ENCODE data around the gene SIK3. TPM values are rescaled to one million over a fixed set of nuclear protein-coding genes. Genes with fewer than 3 reads are reported as not detected.
A peak's percentile ranks its signal among the peaks of the same experiment; 100 is the strongest.

SIK3 gene
- total RNA-seq, 4 donors from 2014 or later = 14.1 to 77.0 (median 40.7) TPM

DNA sequence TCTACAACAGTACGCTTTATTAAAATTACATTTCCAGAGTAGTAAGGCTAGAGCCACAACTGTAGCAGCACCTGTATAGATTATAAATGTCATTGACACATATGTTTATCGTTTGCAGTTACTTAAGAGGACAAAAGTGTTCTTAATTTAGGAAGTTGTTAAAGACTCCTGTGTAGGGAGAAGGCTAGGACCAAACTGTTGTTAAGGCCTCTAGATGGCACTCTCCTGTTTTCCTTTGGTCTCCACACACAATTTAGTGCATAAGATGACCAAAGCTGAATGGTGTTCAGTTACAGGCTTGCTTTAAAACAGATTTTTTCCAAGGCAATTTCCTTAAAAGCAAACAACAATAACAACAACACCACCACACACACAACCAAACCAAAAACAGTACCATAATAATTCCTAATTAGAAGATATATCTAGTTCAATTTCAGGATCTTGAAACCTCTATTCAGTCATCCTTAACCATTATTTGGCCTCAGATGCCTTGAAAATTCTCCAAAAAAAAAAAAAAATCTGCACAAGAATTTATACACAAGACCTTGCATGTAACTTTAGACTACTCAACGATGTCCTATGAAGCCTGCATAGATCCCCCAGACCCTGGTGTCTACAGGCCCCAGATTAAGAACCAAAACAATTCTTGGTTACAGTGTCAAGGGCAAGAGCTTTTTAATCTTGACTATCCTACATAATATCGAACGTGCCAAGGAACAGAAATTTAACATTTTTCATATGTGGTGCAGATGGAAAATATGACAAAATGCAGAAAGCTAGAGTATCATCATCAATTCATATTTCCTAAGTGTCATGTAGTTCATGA lies 218.2 kb downstream of the SIK3 start:
- H3K36me3 ChIP-seq = no peaks in the 10 kb centered on the region
- intact Hi-C loops (cut with DNase I; ENCODE audit: low total_unique reads) = loop anchor here (10.0 kb wide), 1 partner anchor 235 kb away; no protein-coding TSS in a partner anchor
- peak in 1 of 2 donors; percentile 33 for DNase-seq
- no peak overlapping the region for H3K4me3 ChIP-seq
- TF ChIP-seq, protein P1, sequence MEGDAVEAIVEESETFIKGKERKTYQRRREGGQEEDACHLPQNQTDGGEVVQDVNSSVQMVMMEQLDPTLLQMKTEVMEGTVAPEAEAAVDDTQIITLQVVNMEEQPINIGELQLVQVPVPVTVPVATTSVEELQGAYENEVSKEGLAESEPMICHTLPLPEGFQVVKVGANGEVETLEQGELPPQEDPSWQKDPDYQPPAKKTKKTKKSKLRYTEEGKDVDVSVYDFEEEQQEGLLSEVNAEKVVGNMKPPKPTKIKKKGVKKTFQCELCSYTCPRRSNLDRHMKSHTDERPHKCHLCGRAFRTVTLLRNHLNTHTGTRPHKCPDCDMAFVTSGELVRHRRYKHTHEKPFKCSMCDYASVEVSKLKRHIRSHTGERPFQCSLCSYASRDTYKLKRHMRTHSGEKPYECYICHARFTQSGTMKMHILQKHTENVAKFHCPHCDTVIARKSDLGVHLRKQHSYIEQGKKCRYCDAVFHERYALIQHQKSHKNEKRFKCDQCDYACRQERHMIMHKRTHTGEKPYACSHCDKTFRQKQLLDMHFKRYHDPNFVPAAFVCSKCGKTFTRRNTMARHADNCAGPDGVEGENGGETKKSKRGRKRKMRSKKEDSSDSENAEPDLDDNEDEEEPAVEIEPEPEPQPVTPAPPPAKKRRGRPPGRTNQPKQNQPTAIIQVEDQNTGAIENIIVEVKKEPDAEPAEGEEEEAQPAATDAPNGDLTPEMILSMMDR (IDR thresholded peaks at IDR 0.05) = peak; percentile 61 to 81 (median 74)
- no peak for TF ChIP-seq POLR2A (IDR thresholded peaks at IDR 0.05)
- H3K27me3 ChIP-seq = no peaks in the 10 kb centered on the region
- no peaks in the 10 kb centered on the region for H3K4me1 ChIP-seq
- H3K27ac ChIP-seq = no peak overlapping the region
- H3K9me3 ChIP-seq = no peaks in the 10 kb centered on the region

DNA sequence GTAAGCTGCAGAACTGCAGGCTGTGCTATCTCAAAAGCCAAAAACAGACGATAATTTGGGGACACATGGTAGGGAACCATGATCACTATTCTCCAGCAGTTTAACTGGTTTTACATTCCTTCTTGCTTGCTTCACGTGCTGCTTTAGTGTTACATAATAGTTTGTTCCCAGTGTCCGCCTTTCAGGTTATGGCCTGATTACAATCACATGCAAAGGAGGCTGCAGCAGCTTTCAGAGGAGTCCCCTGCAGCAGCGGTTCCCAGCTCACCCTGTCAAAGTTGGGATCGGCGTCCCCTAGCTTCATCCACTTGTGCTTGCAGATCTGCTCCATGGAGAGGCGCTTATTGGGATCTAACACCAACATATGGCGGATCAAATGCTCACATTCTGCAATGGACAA lies 221.6 kb downstream of the SIK3 start:
- Histone ChIP-seq H3K9me3 (no peaks in the 10 kb centered on the region), H3K27me3 (no peaks in the 10 kb centered on the region), H3K36me3 (no peaks in the 10 kb centered on the region), H3K4me3 (no peak overlapping the region), H3K27ac (no peak overlapping the region), H3K4me1 (no peaks in the 10 kb centered on the region)
- no peak for TF ChIP-seq POLR2A (IDR thresholded peaks at IDR 0.05)
- TF ChIP-seq, protein P1 (IDR thresholded peaks at IDR 0.05) = no peak
- no peak for DNase-seq
- intact Hi-C loops (cut with DNase I; ENCODE audit: low total_unique reads) = loop anchor here (10.0 kb wide), 1 partner anchor 238 kb away; no protein-coding TSS in a partner anchor

DNA sequence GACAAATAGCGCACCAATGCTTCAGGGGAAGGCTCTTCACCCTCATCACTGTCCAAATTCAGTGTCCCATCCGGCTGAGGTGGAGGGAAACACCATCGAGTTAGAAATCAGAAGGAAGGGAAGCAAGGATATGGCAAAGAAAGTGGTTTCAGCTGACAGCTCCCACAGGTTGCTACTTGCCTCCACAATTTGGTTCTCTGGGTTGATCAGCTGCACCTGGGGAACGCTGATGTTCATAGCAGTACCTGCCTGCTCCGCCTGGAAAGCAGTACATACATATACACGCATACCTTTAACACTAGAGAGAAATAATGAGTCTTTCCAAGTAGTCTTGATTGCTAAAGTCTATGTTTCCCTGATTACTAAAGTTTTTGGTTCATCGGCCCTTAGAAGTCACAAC lies 223.0 kb downstream of the SIK3 start:
- H3K4me3 ChIP-seq = no peak overlapping the region
- no peak for DNase-seq
- H3K4me1 ChIP-seq = no peaks in the 10 kb centered on the region
- intact Hi-C loops (cut with DNase I; ENCODE audit: low total_unique reads) = loop anchor here (10.0 kb wide), 1 partner anchor 240 kb away; no protein-coding TSS in a partner anchor
- H3K36me3 ChIP-seq = no peaks in the 10 kb centered on the region
- H3K27me3 ChIP-seq = no peaks in the 10 kb centered on the region
- no peaks in the 10 kb centered on the region for H3K9me3 ChIP-seq
- no peak for TF ChIP-seq POLR2A (IDR thresholded peaks at IDR 0.05)
- TF ChIP-seq, protein P1 (IDR thresholded peaks at IDR 0.05) = no peak
- no peak overlapping the region for H3K27ac ChIP-seq

DNA sequence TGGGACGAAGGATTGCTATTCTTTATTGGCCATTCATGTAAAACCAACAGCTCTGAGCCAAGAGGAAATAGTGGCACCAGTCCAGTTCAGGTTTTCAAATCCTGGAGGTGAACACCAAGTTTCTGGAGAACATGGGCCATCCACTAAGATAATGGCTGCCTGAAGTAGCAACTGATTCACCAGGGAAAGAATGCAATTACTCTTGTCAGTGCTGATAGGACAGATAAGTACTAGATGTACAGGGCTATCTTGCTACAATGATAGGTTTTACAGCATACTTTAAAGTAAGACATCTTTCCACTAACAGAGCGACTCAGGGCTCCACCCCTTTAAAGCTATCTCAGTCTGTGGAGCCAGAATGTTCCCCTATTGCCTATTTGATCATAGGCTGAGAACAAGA lies 224.0 kb downstream of the SIK3 start:
- intact Hi-C loops (cut with DNase I; ENCODE audit: low total_unique reads) = loop anchor here (10.0 kb wide), 1 partner anchor 241 kb away; no protein-coding TSS in a partner anchor
- H3K4me1 ChIP-seq = no peaks in the 10 kb centered on the region
- no peak for DNase-seq
- H3K27me3 ChIP-seq = no peaks in the 10 kb centered on the region
- no peaks in the 10 kb centered on the region for H3K36me3 ChIP-seq
- TF ChIP-seq POLR2A (IDR thresholded peaks at IDR 0.05) = no peak
- TF ChIP-seq, protein P1 (IDR thresholded peaks at IDR 0.05) = no peak
- H3K9me3 ChIP-seq = no peaks in the 10 kb centered on the region
- H3K27ac ChIP-seq = no peak overlapping the region
- H3K4me3 ChIP-seq = no peak overlapping the region

DNA sequence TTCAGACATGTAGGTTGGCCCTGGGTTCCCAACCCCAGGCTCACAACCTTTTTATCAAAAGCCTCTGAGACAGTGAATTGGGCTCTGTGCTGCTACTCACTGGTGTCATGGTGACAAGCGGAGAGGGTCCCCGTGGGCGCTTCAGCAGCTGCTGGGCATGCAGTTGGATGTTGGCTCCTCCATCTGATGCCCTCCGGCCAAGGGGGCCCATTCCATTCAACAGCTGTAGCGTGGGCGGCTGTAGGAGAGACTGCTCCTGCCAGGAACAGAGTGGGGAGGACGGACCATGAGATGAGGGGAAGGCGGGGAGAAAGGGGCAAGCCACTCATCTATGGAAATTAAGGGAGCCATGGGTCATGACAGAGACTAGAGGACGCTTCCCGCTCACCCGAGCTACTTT lies 224.8 kb downstream of the SIK3 start:
- Histone ChIP-seq H3K36me3 (no peaks in the 10 kb centered on the region), H3K4me1 (no peaks in the 10 kb centered on the region), H3K4me3 (no peak overlapping the region), H3K27me3 (no peaks in the 10 kb centered on the region), H3K27ac (no peak overlapping the region), H3K9me3 (no peaks in the 10 kb centered on the region)
- intact Hi-C loops (cut with DNase I; ENCODE audit: low total_unique reads) = loop anchor here (10.0 kb wide), 1 partner anchor 241 kb away; no protein-coding TSS in a partner anchor
- no peak for DNase-seq
- no peak for TF ChIP-seq POLR2A (IDR thresholded peaks at IDR 0.05)
- TF ChIP-seq, protein P1 (IDR thresholded peaks at IDR 0.05) = no peak
